ENCODE data around the gene LCP2.

DNA sequence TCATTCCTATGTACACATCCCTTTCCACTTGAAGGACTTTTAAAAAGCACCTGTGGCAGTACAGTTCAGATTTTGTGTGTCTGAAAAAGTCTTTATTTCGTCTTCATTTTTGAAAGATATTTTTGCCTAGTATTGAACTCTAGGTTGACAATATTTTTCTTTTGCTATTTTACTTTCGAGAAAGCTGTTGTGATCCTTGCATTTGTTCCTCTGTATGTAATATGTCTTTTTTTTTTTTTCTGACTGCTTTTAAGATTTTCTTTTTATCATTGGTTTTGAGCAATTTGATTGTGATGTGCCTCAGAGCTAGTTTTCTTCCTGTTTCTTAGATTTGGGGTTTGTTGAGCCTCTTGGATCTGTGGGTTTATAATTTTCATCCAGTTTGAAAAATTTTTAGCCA lies 13.3 kb downstream of the LCP2 start:
- TF ChIP-seq, protein P1, sequence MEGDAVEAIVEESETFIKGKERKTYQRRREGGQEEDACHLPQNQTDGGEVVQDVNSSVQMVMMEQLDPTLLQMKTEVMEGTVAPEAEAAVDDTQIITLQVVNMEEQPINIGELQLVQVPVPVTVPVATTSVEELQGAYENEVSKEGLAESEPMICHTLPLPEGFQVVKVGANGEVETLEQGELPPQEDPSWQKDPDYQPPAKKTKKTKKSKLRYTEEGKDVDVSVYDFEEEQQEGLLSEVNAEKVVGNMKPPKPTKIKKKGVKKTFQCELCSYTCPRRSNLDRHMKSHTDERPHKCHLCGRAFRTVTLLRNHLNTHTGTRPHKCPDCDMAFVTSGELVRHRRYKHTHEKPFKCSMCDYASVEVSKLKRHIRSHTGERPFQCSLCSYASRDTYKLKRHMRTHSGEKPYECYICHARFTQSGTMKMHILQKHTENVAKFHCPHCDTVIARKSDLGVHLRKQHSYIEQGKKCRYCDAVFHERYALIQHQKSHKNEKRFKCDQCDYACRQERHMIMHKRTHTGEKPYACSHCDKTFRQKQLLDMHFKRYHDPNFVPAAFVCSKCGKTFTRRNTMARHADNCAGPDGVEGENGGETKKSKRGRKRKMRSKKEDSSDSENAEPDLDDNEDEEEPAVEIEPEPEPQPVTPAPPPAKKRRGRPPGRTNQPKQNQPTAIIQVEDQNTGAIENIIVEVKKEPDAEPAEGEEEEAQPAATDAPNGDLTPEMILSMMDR (IDR thresholded peaks at IDR 0.05; ENCODE audit: insufficient read depth, low read length): no peak
- TF ChIP-seq, protein P2, sequence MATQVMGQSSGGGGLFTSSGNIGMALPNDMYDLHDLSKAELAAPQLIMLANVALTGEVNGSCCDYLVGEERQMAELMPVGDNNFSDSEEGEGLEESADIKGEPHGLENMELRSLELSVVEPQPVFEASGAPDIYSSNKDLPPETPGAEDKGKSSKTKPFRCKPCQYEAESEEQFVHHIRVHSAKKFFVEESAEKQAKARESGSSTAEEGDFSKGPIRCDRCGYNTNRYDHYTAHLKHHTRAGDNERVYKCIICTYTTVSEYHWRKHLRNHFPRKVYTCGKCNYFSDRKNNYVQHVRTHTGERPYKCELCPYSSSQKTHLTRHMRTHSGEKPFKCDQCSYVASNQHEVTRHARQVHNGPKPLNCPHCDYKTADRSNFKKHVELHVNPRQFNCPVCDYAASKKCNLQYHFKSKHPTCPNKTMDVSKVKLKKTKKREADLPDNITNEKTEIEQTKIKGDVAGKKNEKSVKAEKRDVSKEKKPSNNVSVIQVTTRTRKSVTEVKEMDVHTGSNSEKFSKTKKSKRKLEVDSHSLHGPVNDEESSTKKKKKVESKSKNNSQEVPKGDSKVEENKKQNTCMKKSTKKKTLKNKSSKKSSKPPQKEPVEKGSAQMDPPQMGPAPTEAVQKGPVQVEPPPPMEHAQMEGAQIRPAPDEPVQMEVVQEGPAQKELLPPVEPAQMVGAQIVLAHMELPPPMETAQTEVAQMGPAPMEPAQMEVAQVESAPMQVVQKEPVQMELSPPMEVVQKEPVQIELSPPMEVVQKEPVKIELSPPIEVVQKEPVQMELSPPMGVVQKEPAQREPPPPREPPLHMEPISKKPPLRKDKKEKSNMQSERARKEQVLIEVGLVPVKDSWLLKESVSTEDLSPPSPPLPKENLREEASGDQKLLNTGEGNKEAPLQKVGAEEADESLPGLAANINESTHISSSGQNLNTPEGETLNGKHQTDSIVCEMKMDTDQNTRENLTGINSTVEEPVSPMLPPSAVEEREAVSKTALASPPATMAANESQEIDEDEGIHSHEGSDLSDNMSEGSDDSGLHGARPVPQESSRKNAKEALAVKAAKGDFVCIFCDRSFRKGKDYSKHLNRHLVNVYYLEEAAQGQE (IDR thresholded peaks at IDR 0.05; ENCODE audit: insufficient replicate concordance, low read depth): no peak
- no peak for TF ChIP-seq GABPA (IDR thresholded peaks at IDR 0.05; ENCODE audit: low read depth)
